ENCODE measurements around the gene CHST4. TPM values are rescaled to one million over a fixed set of nuclear protein-coding genes. Genes with fewer than 3 reads are reported as not detected.

The CHST4 gene
- total and polyA plus RNA-seq, 3 donors from 2014 or later: 0.32 to 0.56 TPM; not detected in 1

DNA sequence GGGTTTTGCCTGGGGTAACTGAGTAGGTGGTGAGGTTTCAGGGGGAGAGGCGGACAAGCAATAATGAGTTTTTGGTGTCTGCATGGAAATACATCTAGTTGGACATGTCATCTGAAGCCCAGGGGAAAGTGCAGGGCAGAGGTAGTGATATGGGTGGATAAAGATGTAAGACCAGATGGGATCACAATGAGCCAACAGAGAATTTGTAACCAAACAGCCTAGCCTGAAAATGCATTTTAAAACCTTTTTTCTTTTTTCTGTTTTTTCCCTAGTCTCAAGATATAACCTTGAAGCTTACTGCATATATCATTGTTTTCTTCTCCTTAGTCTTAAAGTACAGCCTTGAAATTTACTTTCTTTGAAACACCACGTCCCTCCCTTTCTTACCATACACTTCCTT lies 33.4 kb upstream of the CHST4 start:
- WGBS, 2 donors: 68 to 71% methylated on average over 2 of the region's 2 CpGs
- TF ChIP-seq, protein P1, sequence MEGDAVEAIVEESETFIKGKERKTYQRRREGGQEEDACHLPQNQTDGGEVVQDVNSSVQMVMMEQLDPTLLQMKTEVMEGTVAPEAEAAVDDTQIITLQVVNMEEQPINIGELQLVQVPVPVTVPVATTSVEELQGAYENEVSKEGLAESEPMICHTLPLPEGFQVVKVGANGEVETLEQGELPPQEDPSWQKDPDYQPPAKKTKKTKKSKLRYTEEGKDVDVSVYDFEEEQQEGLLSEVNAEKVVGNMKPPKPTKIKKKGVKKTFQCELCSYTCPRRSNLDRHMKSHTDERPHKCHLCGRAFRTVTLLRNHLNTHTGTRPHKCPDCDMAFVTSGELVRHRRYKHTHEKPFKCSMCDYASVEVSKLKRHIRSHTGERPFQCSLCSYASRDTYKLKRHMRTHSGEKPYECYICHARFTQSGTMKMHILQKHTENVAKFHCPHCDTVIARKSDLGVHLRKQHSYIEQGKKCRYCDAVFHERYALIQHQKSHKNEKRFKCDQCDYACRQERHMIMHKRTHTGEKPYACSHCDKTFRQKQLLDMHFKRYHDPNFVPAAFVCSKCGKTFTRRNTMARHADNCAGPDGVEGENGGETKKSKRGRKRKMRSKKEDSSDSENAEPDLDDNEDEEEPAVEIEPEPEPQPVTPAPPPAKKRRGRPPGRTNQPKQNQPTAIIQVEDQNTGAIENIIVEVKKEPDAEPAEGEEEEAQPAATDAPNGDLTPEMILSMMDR (IDR thresholded peaks at IDR 0.05): no peak
- no peak for TF ChIP-seq POLR2A (IDR thresholded peaks at IDR 0.05)
- Histone ChIP-seq H3K36me3 (ENCODE audit: low read depth, missing control alignments) (no peaks in the 10 kb centered on the region), H3K27me3 (no peaks in the 10 kb centered on the region), H3K27ac (no peak overlapping the region), H3K4me3 (no peak overlapping the region), H3K4me1 (no peaks in the 10 kb centered on the region), H3K9me3 (no peaks in the 10 kb centered on the region)
- no peak for DNase-seq
- intact Hi-C loops (cut with DNase I; ENCODE audit: low total_unique reads): no loop called here

DNA sequence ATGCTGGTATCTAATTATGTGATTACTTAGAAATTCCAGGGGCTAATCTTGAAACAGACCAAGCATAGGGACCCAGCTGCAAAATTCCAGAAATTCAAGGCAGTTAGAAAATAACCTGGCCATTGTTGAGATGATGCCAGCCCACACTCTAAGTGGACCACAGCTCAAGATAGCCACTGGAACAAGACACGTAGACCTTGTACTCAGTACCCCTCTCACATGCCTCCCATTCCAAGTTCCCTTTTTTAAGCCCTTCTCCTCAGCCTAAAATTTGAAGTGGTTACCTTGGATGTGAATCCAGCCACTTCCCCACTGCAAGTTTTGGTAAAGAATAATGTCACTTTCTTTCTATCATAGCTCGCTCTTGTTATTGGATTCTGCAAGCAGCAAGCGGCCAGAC lies 33.0 kb upstream of the CHST4 start:
- Histone ChIP-seq H3K4me3 (no peak overlapping the region), H3K27ac (no peak overlapping the region), H3K4me1 (no peaks in the 10 kb centered on the region), H3K36me3 (ENCODE audit: low read depth, missing control alignments) (no peaks in the 10 kb centered on the region), H3K27me3 (no peaks in the 10 kb centered on the region), H3K9me3 (no peaks in the 10 kb centered on the region)
- TF ChIP-seq POLR2A (IDR thresholded peaks at IDR 0.05): no peak
- TF ChIP-seq, protein P1 (IDR thresholded peaks at IDR 0.05): no peak
- 59 to 61% methylated on average over 3 of the region's 3 CpGs for WGBS, 2 donors
- DNase-seq: no peak
- intact Hi-C loops (cut with DNase I; ENCODE audit: low total_unique reads): no loop called here

DNA sequence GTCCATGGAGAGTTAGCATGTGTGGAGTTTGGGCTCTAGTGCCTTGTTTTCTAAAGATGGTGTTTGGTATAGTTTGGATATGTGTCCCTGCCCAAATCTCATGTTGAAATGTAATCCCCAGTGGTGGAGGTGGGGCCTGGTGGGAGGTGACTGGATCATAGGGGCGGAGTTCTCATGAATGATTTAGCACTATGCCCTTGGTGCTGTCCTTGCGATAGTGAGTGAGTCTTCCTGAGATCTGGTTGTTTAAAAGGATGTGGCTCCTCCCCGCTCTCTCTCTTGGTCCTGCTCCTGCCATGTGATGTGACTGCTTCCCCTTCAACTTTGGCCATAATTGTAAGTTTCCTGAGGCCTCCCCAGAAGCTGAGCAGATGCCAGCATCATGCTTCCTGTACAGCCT lies 28.2 kb upstream of the CHST4 start:
- intact Hi-C loops (cut with DNase I; ENCODE audit: low total_unique reads): no loop called here
- H3K4me1 ChIP-seq: no peaks in the 10 kb centered on the region
- TF ChIP-seq, protein P1 (IDR thresholded peaks at IDR 0.05): no peak
- no peak for TF ChIP-seq POLR2A (IDR thresholded peaks at IDR 0.05)
- WGBS, 2 donors: 92 to 96% methylated on average over 3 of the region's 3 CpGs
- no peak overlapping the region for H3K4me3 ChIP-seq
- H3K27me3 ChIP-seq: no peaks in the 10 kb centered on the region
- H3K27ac ChIP-seq: no peak overlapping the region
- no peak for DNase-seq
- H3K9me3 ChIP-seq: no peaks in the 10 kb centered on the region
- H3K36me3 ChIP-seq (ENCODE audit: low read depth, missing control alignments): no peaks in the 10 kb centered on the region

DNA sequence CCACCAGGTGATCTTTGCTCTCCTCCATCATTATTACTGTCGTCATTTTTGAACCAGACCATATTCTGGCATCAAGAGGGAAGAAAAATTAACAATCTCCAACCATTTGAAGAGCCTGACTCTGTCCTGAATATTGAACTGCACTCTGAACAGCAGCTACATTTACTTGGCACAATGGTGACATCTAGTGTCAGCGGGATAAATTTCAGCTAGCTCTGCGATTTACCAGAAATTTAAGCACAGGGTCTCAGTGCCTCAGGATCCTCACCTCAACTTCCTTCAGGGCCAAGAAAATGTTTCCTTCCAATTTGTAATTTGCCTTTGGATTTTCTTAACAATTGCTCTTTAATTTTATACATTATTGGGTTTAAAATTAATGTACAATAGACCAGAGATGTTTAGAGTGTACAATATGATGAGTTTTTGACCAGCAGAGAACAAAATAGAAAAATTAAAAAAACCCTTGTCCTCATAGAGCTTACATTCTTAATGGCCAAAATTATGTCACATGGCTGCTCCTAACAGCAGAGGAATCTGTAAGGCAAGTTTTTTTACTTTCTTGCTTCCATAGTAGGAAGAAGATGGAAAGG lies 26.4 kb upstream of the CHST4 start:
- peak; percentile 51 for DNase-seq
- no peaks in the 10 kb centered on the region for H3K27me3 ChIP-seq
- intact Hi-C loops (cut with DNase I; ENCODE audit: low total_unique reads): loop anchor here (10.0 kb wide), 1 partner anchor 85 kb away; no protein-coding TSS in a partner anchor
- no peak for TF ChIP-seq POLR2A (IDR thresholded peaks at IDR 0.05)
- TF ChIP-seq, protein P1 (IDR thresholded peaks at IDR 0.05): peak; percentile 16 to 66 (median 63)
- no peak overlapping the region for H3K27ac ChIP-seq
- WGBS, 2 donors: 18 to 42% methylated on average over 3 of the region's 3 CpGs
- no peaks in the 10 kb centered on the region for H3K36me3 ChIP-seq (ENCODE audit: low read depth, missing control alignments)
- H3K4me1 ChIP-seq: no peaks in the 10 kb centered on the region
- H3K9me3 ChIP-seq: no peaks in the 10 kb centered on the region
- H3K4me3 ChIP-seq: no peak overlapping the region

DNA sequence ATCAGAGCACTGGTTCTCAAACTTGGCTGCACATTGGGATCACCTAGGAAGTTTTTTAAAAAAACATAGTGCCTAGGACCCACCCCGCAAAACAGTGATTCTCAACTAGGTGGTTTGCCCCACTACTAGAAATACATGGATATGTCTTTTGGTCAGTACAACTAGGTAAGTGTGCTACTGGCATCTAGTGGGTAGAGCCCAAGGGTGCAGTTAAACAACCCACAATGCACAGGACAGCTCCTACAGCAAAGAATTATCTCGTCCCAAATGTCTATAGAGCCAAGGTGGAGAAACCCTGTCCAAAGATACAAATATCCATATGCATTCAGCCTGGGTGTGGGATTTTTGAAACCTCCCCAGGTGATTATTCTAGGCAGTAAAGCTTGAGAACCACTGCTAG lies 25.3 kb upstream of the CHST4 start:
- Histone ChIP-seq H3K27me3 (no peaks in the 10 kb centered on the region), H3K4me1 (no peaks in the 10 kb centered on the region), H3K27ac (no peak overlapping the region), H3K4me3 (no peak overlapping the region), H3K36me3 (ENCODE audit: low read depth, missing control alignments) (no peaks in the 10 kb centered on the region), H3K9me3 (no peaks in the 10 kb centered on the region)
- DNase-seq: no peak
- TF ChIP-seq, protein P1 (IDR thresholded peaks at IDR 0.05): no peak
- TF ChIP-seq POLR2A (IDR thresholded peaks at IDR 0.05): no peak
- intact Hi-C loops (cut with DNase I; ENCODE audit: low total_unique reads): loop anchor here (10.0 kb wide), 1 partner anchor 86 kb away; no protein-coding TSS in a partner anchor
- WGBS, 2 donors: 71 to 83% methylated on average over 2 of the region's 2 CpGs
